Natural killer cell (primary cell): ENCODE measurements around the gene KLHL2. TPM values are rescaled to one million over a fixed set of nuclear protein-coding genes. Genes with fewer than 3 reads are reported as not detected.
"Not testable (repeated sequence)": the region's sequence is repeated elsewhere in the genome, so short reads cannot be mapped to it uniquely, and the experiment has no call there.

Experiments
- ATAC-seq, 3 donors: fragments of 150-1000 bp in 2 of 3; fragments of 200-7000 bp in 1 of 3; cut with Tn5 transposase; 1 replicate in 1 of 3; 2 replicates in 2 of 3; pipeline ENCODE4 v1.10.0; 2021; ENCODE audit warnings: mild to moderate bottlenecking in 2 of 3, moderate library complexity in 2 of 3
- DNase-seq, 2 donors: peaks; one replicate each; pipeline versions ENCODE4 v3.0.0 to v3.0.0-alpha.2; 2013 to 2021; ENCODE audit warnings: mixed read lengths in 1 of 2
- H3K27ac ChIP-seq: one replicate; pipeline ENCODE4 v1.5.1; 2013; ENCODE audit warnings: mild to moderate bottlenecking, low read length
- H3K27me3 ChIP-seq: one replicate; pipeline ENCODE4 v1.6.1; 2013; ENCODE audit warnings: low read length; ENCODE audit not compliant: control insufficient read depth, insufficient read depth
- H3K36me3 ChIP-seq: one replicate; pipeline ENCODE4 v1.6.1; 2013; ENCODE audit warnings: low read length; ENCODE audit not compliant: control insufficient read depth, insufficient read depth
- H3K4me1 ChIP-seq: one replicate; pipeline ENCODE4 v1.6.1; 2013; ENCODE audit warnings: low read length; ENCODE audit not compliant: control insufficient read depth, insufficient read depth
- H3K4me3 ChIP-seq: one replicate; pipeline ENCODE4 v1.5.1; 2013; ENCODE audit warnings: low read length
- H3K9me3 ChIP-seq: one replicate; pipeline ENCODE4 v1.6.1; 2013; ENCODE audit warnings: low read length; ENCODE audit not compliant: control insufficient read depth, insufficient read depth
- H3K27ac Mint-ChIP-seq, 2 donors: one replicate each; pipeline ENCODE4 v1.8.0; 2022; ENCODE audit warnings: mild to moderate bottlenecking in 2 of 2, mixed read lengths in 2 of 2, moderate library complexity in 1 of 2
- H3K27me3 Mint-ChIP-seq, 2 donors: one replicate each; pipeline ENCODE4 v1.8.0; 2022; ENCODE audit warnings: low read depth in 2 of 2, mixed read lengths in 2 of 2
- H3K36me3 Mint-ChIP-seq: one replicate; pipeline ENCODE4 v1.8.0; 2022; ENCODE audit warnings: mixed read lengths
- H3K4me1 Mint-ChIP-seq, 2 donors: one replicate each; pipeline ENCODE4 v1.8.0; 2022; ENCODE audit warnings: mixed read lengths in 2 of 2
- H3K4me3 Mint-ChIP-seq: one replicate; pipeline ENCODE4 v1.8.0; 2022; ENCODE audit warnings: mild to moderate bottlenecking, moderate library complexity, mixed read lengths
- H3K9me3 Mint-ChIP-seq, 2 donors: one replicate each; pipeline ENCODE4 v1.8.0; 2022; ENCODE audit warnings: mixed read lengths in 2 of 2
- WGBS: methylation state at CpG from one replicate; pipeline ENCODE4 v1.1.7; 2013; ENCODE audit warnings: missing lambda C conversion rate; ENCODE audit not compliant: insufficient coverage; 5-methylcytosine and 5-hydroxymethylcytosine counted together
- intact Hi-C: fragments of 100-400 bp; cut with micrococcal nuclease; formaldehyde crosslinking; loops from one replicate; pipeline ENCODE4 v1.14.2; 2022
- total RNA-seq, 4 donors: library from RNA; stranded (reverse); fragments of 120-200 nt in 1 of 4; gene quantifications; one replicate each; pipeline versions ENCODE4 v1.2.3 to v1.2.4, GENCODE V29; 2013 to 2022
- TF ChIP-seq, protein P1 (sequence below): fragments of 200-600 bp; IDR thresholded peaks from one replicate; pipeline ENCODE4 v1.8.0; 2022; ENCODE audit warnings: antibody characterized with exemption

Gene KLHL2
- total RNA-seq, 3 donors from 2014 or later (not counting 1 experiment from before 2014, with no cell fraction given): 24.2 to 29.2 (median 25.2) TPM

DNA sequence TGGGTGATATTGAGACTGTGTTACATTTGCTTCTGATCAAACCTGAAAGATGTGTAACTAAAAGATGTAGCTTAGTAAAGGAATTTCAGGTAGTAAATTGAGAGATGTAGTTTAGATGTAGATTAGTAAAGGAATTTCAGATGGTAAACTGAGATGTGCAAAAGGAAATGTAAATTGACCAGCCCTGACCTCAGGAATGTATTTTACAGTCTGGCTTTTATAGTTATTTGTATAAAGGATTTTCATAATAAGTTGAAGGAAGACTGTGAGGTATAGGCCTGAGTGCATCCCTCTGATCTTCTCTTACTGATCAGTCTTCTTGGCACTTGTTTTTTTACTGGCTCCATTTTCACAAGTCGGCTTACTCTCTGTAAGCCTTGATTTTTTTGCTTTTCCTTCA, 3.2 kb downstream of the KLHL2 start:
- Mint-ChIP-seq H3K4me3 (no peak overlapping the region), H3K36me3 (no peaks in the 10 kb centered on the region), H3K27me3 (no peaks in the 10 kb centered on the region), H3K4me1 (peaks cover 54 to 63% of the 10 kb centered on the region in 2 donors), H3K9me3 (no peaks in the 10 kb centered on the region), H3K27ac (peak overlapping the region; percentile 27 to 81)
- Histone ChIP-seq H3K27ac (no peak overlapping the region), H3K4me1 (peaks cover 19% of the 10 kb centered on the region), H3K9me3 (no peaks in the 10 kb centered on the region), H3K36me3 (no peaks in the 10 kb centered on the region), H3K27me3 (no peaks in the 10 kb centered on the region), H3K4me3 (no peak overlapping the region)
- ATAC-seq: no peak
- DNase-seq: no peak
- TF ChIP-seq, protein P1, sequence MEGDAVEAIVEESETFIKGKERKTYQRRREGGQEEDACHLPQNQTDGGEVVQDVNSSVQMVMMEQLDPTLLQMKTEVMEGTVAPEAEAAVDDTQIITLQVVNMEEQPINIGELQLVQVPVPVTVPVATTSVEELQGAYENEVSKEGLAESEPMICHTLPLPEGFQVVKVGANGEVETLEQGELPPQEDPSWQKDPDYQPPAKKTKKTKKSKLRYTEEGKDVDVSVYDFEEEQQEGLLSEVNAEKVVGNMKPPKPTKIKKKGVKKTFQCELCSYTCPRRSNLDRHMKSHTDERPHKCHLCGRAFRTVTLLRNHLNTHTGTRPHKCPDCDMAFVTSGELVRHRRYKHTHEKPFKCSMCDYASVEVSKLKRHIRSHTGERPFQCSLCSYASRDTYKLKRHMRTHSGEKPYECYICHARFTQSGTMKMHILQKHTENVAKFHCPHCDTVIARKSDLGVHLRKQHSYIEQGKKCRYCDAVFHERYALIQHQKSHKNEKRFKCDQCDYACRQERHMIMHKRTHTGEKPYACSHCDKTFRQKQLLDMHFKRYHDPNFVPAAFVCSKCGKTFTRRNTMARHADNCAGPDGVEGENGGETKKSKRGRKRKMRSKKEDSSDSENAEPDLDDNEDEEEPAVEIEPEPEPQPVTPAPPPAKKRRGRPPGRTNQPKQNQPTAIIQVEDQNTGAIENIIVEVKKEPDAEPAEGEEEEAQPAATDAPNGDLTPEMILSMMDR: no peak
- intact Hi-C loops: no loop called here
- WGBS: 93% methylated on average over 1 of the region's 1 CpG

DNA sequence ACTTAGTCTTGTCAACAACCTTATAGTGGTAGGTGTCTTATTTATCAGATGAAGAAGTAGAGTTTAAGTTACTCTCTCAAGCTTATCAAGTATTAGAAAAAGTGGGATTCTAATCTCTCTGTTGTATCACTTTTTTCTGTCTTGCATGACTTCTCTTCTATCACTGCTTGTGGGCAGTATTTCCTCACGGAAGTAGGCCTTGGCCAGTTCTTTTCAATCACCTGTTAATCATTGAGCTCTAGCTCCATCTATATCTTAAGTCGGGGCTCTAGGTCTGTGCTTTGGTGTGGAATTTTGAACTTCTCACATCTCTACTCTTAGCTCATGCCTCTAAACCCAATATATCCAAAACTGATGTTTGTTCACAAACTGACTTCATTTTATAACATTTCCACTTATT, 5.3 kb downstream of the KLHL2 start:
- ATAC-seq: peak in 1 of 3 donors; percentile 38
- peaks cover 58 to 66% of the 10 kb centered on the region in 2 donors for H3K4me1 Mint-ChIP-seq
- H3K27ac ChIP-seq, H3K36me3 Mint-ChIP-seq, H3K9me3 Mint-ChIP-seq, H3K4me3 Mint-ChIP-seq, intact Hi-C loops, H3K27me3 Mint-ChIP-seq, H3K4me1 ChIP-seq, DNase-seq, H3K36me3 ChIP-seq, H3K27ac Mint-ChIP-seq, H3K27me3 ChIP-seq, H3K4me3 ChIP-seq, H3K9me3 ChIP-seq: not testable (repeated sequence)
- no CpG with 5 or more reads among the region's 2 CpGs for WGBS

DNA sequence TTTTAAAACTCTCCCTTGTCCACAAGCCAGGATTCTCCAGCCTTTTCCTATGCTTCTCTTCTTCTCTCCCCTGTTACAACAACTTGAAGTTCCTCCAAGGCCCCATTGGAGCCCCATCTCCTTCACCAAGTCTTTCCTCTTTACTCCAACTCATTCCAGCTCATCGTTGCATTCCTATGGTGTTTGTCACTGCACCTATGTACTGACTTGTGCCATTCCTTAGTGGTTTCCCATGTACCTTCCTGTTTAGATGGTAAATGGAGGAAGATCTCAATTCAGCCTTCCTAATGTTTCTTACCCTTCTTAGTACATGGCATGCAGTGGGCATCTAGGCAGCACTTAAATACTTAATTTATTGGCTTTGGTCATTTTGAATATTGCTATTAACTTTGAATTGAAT, 6.0 kb downstream of the KLHL2 start:
- H3K4me3 Mint-ChIP-seq, H3K9me3 ChIP-seq, H3K4me1 ChIP-seq, H3K27me3 ChIP-seq, H3K27ac ChIP-seq, ATAC-seq, H3K36me3 ChIP-seq, DNase-seq, H3K4me3 ChIP-seq, intact Hi-C loops, H3K36me3 Mint-ChIP-seq, H3K9me3 Mint-ChIP-seq, H3K27me3 Mint-ChIP-seq, H3K27ac Mint-ChIP-seq: not testable (repeated sequence)
- WGBS: 100% methylated on average over 1 of the region's 1 CpG
- H3K4me1 Mint-ChIP-seq: peaks cover 57 to 69% of the 10 kb centered on the region in 2 donors

DNA sequence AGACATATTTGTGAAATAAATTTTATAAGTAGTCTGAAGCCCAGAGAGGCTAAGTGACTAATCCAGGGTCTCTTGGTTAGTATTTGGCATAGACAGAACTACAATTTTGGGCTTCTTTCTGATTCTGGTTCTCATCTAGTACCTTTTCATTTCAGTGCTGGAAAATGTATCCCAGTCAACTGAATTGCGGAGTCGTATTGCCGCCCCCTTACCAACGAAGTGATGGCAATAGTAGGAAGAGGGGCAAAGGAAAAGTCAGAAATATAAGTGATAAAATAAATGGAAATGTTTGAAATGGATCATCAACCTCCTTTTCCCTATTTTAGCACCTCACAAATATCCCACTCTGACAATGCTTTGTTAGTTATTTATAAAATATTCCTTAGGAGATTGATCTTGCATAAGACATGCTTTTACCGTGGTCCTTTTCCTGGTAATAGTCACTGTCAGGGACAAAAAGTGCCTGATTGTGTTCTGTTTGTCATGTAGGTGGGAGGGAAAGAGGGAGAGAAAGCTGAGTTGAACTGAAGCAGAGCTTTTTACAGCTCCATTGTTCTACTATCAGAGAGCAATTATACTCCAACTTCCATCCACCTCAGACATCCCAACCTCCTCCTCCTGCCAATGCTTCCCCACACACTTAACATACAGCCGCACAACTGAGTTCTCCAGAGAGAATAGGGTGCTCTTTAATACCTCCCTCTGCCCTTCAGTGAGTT, 6.8 kb downstream of the KLHL2 start:
- not testable (repeated sequence) for H3K27ac ChIP-seq

DNA sequence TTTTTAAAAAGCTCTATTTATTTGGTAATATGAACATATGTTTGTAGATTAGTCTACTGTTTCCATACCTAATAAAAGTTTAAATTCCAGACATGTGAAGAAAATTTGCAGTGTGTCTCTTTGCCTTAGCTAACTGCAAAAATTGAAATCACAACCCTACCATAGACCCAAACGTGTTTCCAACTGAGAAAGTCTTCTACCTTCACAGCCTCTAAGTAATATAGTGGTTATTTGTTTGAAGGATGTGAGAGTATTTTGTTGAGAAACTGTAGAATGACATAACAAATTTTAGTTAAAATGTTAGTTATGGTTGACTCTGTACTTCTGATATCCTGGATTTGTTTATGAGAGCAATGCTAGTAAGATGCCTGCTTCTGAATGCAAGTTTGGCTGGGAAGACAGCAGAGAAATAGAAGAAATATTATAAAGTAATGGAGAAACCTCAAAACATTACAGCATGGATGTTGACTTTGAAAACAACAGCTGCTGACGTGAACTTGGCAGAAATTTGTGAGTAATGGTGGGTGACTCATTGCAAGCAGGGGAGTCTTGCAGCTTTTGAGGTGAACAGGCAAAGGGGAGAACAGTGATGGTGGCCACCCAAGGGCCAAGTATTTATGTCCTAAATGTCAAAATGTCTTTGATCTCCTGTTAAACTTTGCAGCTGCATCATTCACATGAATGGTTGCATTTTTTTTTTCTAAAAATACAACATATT, 7.8 kb downstream of the KLHL2 start:
- DNase-seq, H3K36me3 ChIP-seq, intact Hi-C loops, H3K36me3 Mint-ChIP-seq, H3K27me3 ChIP-seq, H3K9me3 Mint-ChIP-seq, H3K27me3 Mint-ChIP-seq, H3K4me3 ChIP-seq, H3K9me3 ChIP-seq, H3K27ac Mint-ChIP-seq, H3K4me1 ChIP-seq, H3K4me3 Mint-ChIP-seq, H3K27ac ChIP-seq: not testable (repeated sequence)
- 46% methylated on average over 1 of the region's 2 CpGs for WGBS
- ATAC-seq: peak in 1 of 3 donors; percentile 85
- peaks cover 45 to 57% of the 10 kb centered on the region in 2 donors for H3K4me1 Mint-ChIP-seq

More for the DNA sequence above, 6.8 kb downstream of the KLHL2 start:
- H3K9me3 ChIP-seq, intact Hi-C loops, H3K4me1 ChIP-seq, H3K36me3 ChIP-seq, H3K36me3 Mint-ChIP-seq, ATAC-seq, H3K4me3 ChIP-seq, H3K9me3 Mint-ChIP-seq, H3K27me3 ChIP-seq, H3K27me3 Mint-ChIP-seq, H3K4me3 Mint-ChIP-seq, DNase-seq: not testable (repeated sequence)
- Mint-ChIP-seq H3K4me1 (peaks cover 51 to 65% of the 10 kb centered on the region in 2 donors), H3K27ac (peak overlapping the region in 1 of 2 donors; percentile 34)
- 98% methylated on average over 5 of the region's 6 CpGs for WGBS

DNA sequence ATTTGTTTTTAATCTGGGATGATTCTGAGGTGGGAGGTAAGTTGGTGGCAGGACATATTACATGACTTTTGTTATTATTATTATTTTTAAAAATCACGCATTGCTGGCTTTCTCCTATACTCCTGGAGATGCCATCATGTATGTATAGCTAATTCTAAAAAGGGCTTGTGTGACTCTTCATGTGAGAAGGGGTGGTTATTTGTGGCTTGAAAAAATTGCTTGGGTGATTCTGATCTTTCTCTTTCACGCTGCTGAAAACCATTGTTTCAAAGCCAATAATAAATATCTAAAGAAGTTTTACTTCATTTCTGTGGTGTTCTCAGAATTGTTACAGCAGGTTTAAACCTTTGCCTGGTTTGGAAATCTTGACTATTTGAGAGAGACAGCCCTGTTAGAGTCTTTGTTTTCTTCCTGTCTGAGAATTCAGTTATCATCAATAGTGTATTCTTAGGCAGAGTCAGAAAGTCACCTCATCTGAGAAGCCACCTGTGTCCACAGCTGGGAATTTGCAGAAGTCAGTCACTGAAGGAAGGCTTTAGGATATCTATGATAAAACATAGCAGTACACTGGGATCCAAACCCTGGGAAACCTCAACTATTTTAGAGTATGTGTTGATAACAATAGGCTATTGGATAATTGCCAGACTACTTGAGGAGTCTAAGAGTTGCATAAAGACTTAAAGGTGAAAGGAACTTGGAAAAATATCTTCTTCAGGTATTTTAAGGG, 8.6 kb downstream of the KLHL2 start:
- H3K4me1 ChIP-seq, H3K9me3 Mint-ChIP-seq, DNase-seq, H3K4me3 Mint-ChIP-seq, H3K27ac ChIP-seq, H3K27me3 Mint-ChIP-seq, ATAC-seq, H3K27me3 ChIP-seq, H3K27ac Mint-ChIP-seq, H3K4me3 ChIP-seq, H3K9me3 ChIP-seq, H3K36me3 ChIP-seq, intact Hi-C loops, H3K36me3 Mint-ChIP-seq: not testable (repeated sequence)
- WGBS: no CpG with 5 or more reads among the region's 2 CpGs
- peaks cover 39 to 50% of the 10 kb centered on the region in 2 donors for H3K4me1 Mint-ChIP-seq
